GM19351 (cell line): ENCODE data around the gene MAEA.

Source experiments
- ATAC-seq: cut with Tn5 transposase; IDR thresholded peaks from one replicate; pipeline ENCODE4 v1.9.1; 2021; ENCODE audit warnings: mild to moderate bottlenecking, moderate library complexity; ENCODE audit not compliant: unreplicated experiment

Gene MAEA

GRCh38 chr4:1298461-1298860, 8.8 kb downstream of the MAEA start:
- ATAC-seq: no peak

- ATAC-seq: no peak
These were observed 9.7 kb downstream of the MAEA start for GRCh38 chr4:1299301-1299860.

GRCh38 chr4:1300466-1301455, 11.1 kb downstream of the MAEA start:
- no peak for ATAC-seq

GRCh38 chr4:1302159-1302558, 12.5 kb downstream of the MAEA start:
- ATAC-seq: no peak

GRCh38 chr4:1305261-1305711, 15.6 kb downstream of the MAEA start:
- no peak for ATAC-seq

- no peak for ATAC-seq
These were observed 16.2 kb downstream of the MAEA start for GRCh38 chr4:1305781-1306455.

GRCh38 chr4:1307951-1308735, 18.5 kb downstream of the MAEA start:
- no peak for ATAC-seq

- ATAC-seq: peak; percentile 88
These were observed 19.7 kb downstream of the MAEA start for GRCh38 chr4:1309261-1310010.

GRCh38 chr4:1310031-1310795, 20.5 kb downstream of the MAEA start:
- ATAC-seq: no peak

GRCh38 chr4:1310796-1311631, 21.3 kb downstream of the MAEA start:
- ATAC-seq: no peak

- no peak for ATAC-seq
These were observed 23.3 kb downstream of the MAEA start for GRCh38 chr4:1312821-1313640.

GRCh38 chr4:1315306-1315705, 25.6 kb downstream of the MAEA start:
- no peak for ATAC-seq

GRCh38 chr4:1315836-1316536, 26.3 kb downstream of the MAEA start:
- no peak for ATAC-seq

- ATAC-seq: no peak
These were observed 27.0 kb downstream of the MAEA start for GRCh38 chr4:1316537-1317168.

- no peak for ATAC-seq
These were observed 27.7 kb downstream of the MAEA start for GRCh38 chr4:1317177-1318045.

GRCh38 chr4:1318046-1318375, 28.3 kb downstream of the MAEA start:
- no peak for ATAC-seq
